ENCODE data around the gene TRIM40. TPM values are rescaled to one million over a fixed set of nuclear protein-coding genes. Genes with fewer than 3 reads are reported as not detected.

Gene TRIM40
- total RNA-seq, 2 experiments from 2014 or later = not detected

- intact Hi-C loops (cut with micrococcal nuclease) = no loop called here
- Mint-ChIP-seq H3K27me3 (no peaks in the 10 kb centered on the region), H3K4me1 (ENCODE audit: low read depth) (peaks cover 5% of the 10 kb centered on the region), H3K4me3 (no peak overlapping the region), H3K27ac (no peak overlapping the region), H3K9me3 (no peaks in the 10 kb centered on the region), H3K36me3 (peaks cover 41% of the 10 kb centered on the region)
- no peak for DNase-seq
- POLR2A ChIA-PET = interaction anchor here (0.8 to 1.3 kb wide), 3 partner anchors 13 to 430 kb away, joined by 3 to 4 read pairs (median 4); partner anchors contain the start of gene TRIM26
- CTCF ChIA-PET = interaction anchor here (0.6 kb wide), 1 partner anchor 80 kb away, joined by 3 read pairs; no protein-coding TSS in a partner anchor
Observed at GRCh38 chr6:30195951-30196350, 60.0 kb downstream of the TRIM40 start.

- Mint-ChIP-seq H3K36me3 (peaks cover 41% of the 10 kb centered on the region), H3K9me3 (no peaks in the 10 kb centered on the region), H3K27ac (no peak overlapping the region), H3K27me3 (no peaks in the 10 kb centered on the region), H3K4me1 (ENCODE audit: low read depth) (peaks cover 9% of the 10 kb centered on the region), H3K4me3 (no peak overlapping the region)
- ChIA-PET POLR2A (interaction anchor here (0.8 to 1.3 kb wide), 3 partner anchors 14 to 431 kb away, joined by 3 to 4 read pairs (median 4); partner anchors contain the start of gene TRIM26), CTCF (interaction anchor here (0.6 kb wide), 1 partner anchor 81 kb away, joined by 3 read pairs; no protein-coding TSS in a partner anchor)
- DNase-seq = no peak
- intact Hi-C loops (cut with micrococcal nuclease) = no loop called here
Observed at GRCh38 chr6:30196376-30196775, 60.4 kb downstream of the TRIM40 start.

Other genes with a start within 250 kb of the TRIM40 start
- 1,000 to 10,000 TPM; 1,413 to 1,470 TPM for gene HLA-A, start 193.6 kb upstream of the TRIM40 start, total RNA-seq
- 10 to 100 TPM; 69.4 to 73.2 TPM for gene POLR1H, start 74.9 kb upstream of the TRIM40 start, total RNA-seq
- 10 to 100 TPM; 51.3 to 55.0 TPM for gene PPP1R11, start 68.9 kb upstream of the TRIM40 start, total RNA-seq
- not detected for gene RNF39, start 60.4 kb upstream of the TRIM40 start, total RNA-seq
- not detected for gene TRIM31, start 23.1 kb upstream of the TRIM40 start, total RNA-seq
- under 1 TPM; 0.36 to 0.38 TPM for gene TRIM10, start 25.1 kb downstream of the TRIM40 start, total RNA-seq
- 1 to 10 TPM in 1 of 2 experiments, under 1 TPM in 1; 0.63 to 1.6 TPM for gene TRIM15, start 27.4 kb downstream of the TRIM40 start, total RNA-seq
- gene TRIM26, start 77.3 kb downstream of the TRIM40 start, total RNA-seq = 10 to 100 TPM; 64.3 to 65.1 TPM
- 10 to 100 TPM; 13.7 to 15.6 TPM for gene TRIM39, start 190.8 kb downstream of the TRIM40 start, total RNA-seq
- gene RPP21, start 209.0 kb downstream of the TRIM40 start, total RNA-seq = 10 to 100 TPM; 34.6 to 38.3 TPM

Measured in activated CD4-positive, alpha-beta memory T cell treated with anti-CD3 and anti-CD28 coated beads for 36 hours (primary cell).